Measurements from ENCODE around the gene OPA3. TPM values are rescaled to one million over a fixed set of nuclear protein-coding genes. Genes with fewer than 3 reads are reported as not detected.

OPA3 gene
- total and polyA plus RNA-seq, 10 of the 15 experiments (the other 5 are each of a cell fraction or from before 2014, with no cell fraction given) = 2.2 to 24.3 (median 13.3) TPM

GRCh38 chr19:45569619-45570421, 14.8 kb downstream of the OPA3 start:
- H3K4me1 ChIP-seq (ENCODE audit: control insufficient read depth, insufficient read depth, low read length) = peaks cover 1% of the 10 kb centered on the region; the same call in 1 of the 2 replicates
- H3K36me3 ChIP-seq (ENCODE audit: control insufficient read depth in 2 of 2, insufficient read depth in 2 of 2, low read length in 1 of 2) = no peaks in the 10 kb centered on the region; a peak in 2 of 4 replicates
- peak; percentile 85 for FAIRE-seq
- no peak for DNase-seq (ENCODE audit: low read depth, low spot score)
- intact Hi-C loops (cut with micrococcal nuclease; ENCODE audit: unreplicated experiment) (loop anchor here (5.0 kb wide), 1 partner anchor 73 kb away; the partner anchor contains the start of genes PPM1N and RTN2), in situ Hi-C loops (cut with MboI) (no loop called here)
- BruUV-seq (replicated peaks) = no TSS peak
- no peak overlapping the region for H3K4me3 ChIP-seq
- no peaks in the 10 kb centered on the region; the same call in 2 of the 3 replicates for H3K9me3 ChIP-seq (replicated peaks; ENCODE audit: control insufficient read depth, insufficient read depth, low read length)
- peak; percentile 97 for ATAC-seq
- RAD21 ChIA-PET (ENCODE audit: unreplicated experiment) = interaction anchor here (1.2 to 1.5 kb wide), 2 partner anchors 75 to 131 kb away, joined by 3 to 4 read pairs; no protein-coding TSS in a partner anchor
- H2AFZ ChIP-seq (ENCODE audit: control insufficient read depth, low read depth, low read length) = no peak overlapping the region
- WGBS (ENCODE audit: insufficient coverage, insufficient replicate concordance, low lambda C conversion rate, missing lambda C conversion rate) = 44% methylated on average over 15 of the region's 15 CpGs
- H3K9ac ChIP-seq (ENCODE audit: control insufficient read depth, insufficient read depth, low read length) = no peak overlapping the region
- no peaks in the 10 kb centered on the region for H3K27me3 ChIP-seq (replicated peaks in 1 of 2; ENCODE audit: control insufficient read depth in 2 of 2, insufficient read depth in 2 of 2, low read length in 1 of 2)
- H3K79me2 ChIP-seq (ENCODE audit: control insufficient read depth, insufficient read depth, low read length) = peaks cover 17% of the 10 kb centered on the region
- POLR2A ChIA-PET = no interaction called here
- CTCF ChIA-PET = interaction anchor here (0.6 to 2.3 kb wide), 6 partner anchors 12 to 84 kb away, joined by 3 to 9 read pairs (median 4); no protein-coding TSS in a partner anchor
- no peaks in the 10 kb centered on the region for H4K20me1 ChIP-seq (ENCODE audit: control insufficient read depth, insufficient read depth)
- H3K27ac ChIP-seq (ENCODE audit: control insufficient read depth, insufficient read depth) = no peak overlapping the region
- no peak overlapping the region for H3K4me2 ChIP-seq (ENCODE audit: control insufficient read depth, insufficient read depth)
- SMC1A ChIA-PET (ENCODE audit: uncharacterized antibody, unreplicated experiment) = no interaction called here
- 0 out of 2 replicates have a peak, but pooled peaks have one; percentile 27 for TF ChIP-seq SMARCA5 (IDR thresholded peaks at IDR 0.05)
- TF ChIP-seq CBX3 (IDR thresholded peaks at IDR 0.05; ENCODE audit: borderline replicate concordance, low read depth) = no peak
- TF ChIP-seq BCL11A (IDR thresholded peaks at IDR 0.05; ENCODE audit: low read depth, low read length) = no peak
- TF ChIP-seq NR2F1 (conservative IDR thresholded peaks at IDR 0.05) = peak; percentile 73
- TF ChIP-seq NR2C2 (IDR thresholded peaks at IDR 0.05; ENCODE audit: borderline replicate concordance, control insufficient read depth, insufficient read length, low read depth) = no peak
- no peak for TF ChIP-seq RELA (IDR thresholded peaks at IDR 0.05; ENCODE audit: borderline replicate concordance, partially characterized antibody)
- TF ChIP-seq SKIL (IDR thresholded peaks at IDR 0.05; ENCODE audit: low read depth, poor library complexity, severe bottlenecking) = no peak
- peak; percentile 70; the same call in 1 of the 2 replicates for TF ChIP-seq SMC3 (IDR thresholded peaks at IDR 0.05; ENCODE audit: borderline replicate concordance, low read length)
- no peak for TF ChIP-seq MYB (IDR thresholded peaks at IDR 0.05; ENCODE audit: borderline replicate concordance, low read depth, low read length)
- no peak for TF ChIP-seq IKZF1 (conservative IDR thresholded peaks at IDR 0.05)
- no peak for TF ChIP-seq STAT1 (conservative IDR thresholded peaks at IDR 0.05)
- TF ChIP-seq RAD51 (IDR thresholded peaks at IDR 0.05) = no peak
- TF ChIP-seq NRF1 (conservative IDR thresholded peaks at IDR 0.05; ENCODE audit: low read depth, low read length) = no peak
- no peak for TF ChIP-seq EP300 (IDR thresholded peaks at IDR 0.05; ENCODE audit: borderline replicate concordance in 1 of 2, control insufficient read depth in 1 of 2, low read depth in 2 of 2, low read length in 2 of 2)
- no peak for TF ChIP-seq USF1 (IDR thresholded peaks at IDR 0.05; ENCODE audit: borderline replicate concordance, extremely low read length, insufficient read depth, low read depth, low read length)
- TF ChIP-seq FOS (IDR thresholded peaks at IDR 0.05; ENCODE audit: borderline replicate concordance, extremely low read depth, insufficient read length) = no peak
- no peak for TF ChIP-seq NFIC (IDR thresholded peaks at IDR 0.05; ENCODE audit: low read depth, low read length)
- TF ChIP-seq YBX1 (IDR thresholded peaks at IDR 0.05) = no peak
- no peak for TF ChIP-seq CBX5 (IDR thresholded peaks at IDR 0.05; ENCODE audit: low read depth)
- TF ChIP-seq CEBPB (IDR thresholded peaks at IDR 0.05; ENCODE audit: borderline replicate concordance in 1 of 2, low read depth in 2 of 2, low read length in 2 of 2) = no peak

Measured in GM12878 (cell line).